Brain pericyte (primary cell): ENCODE results near the gene WFS1.
A peak's percentile ranks its signal among the peaks of the same experiment; 100 is the strongest.

Source experiments
- DNase-seq: peaks from one replicate; pipeline ENCODE4 v3.0.0-alpha.2; 2012; ENCODE audit warnings: low read depth, low spot score

Gene WFS1, protein sequence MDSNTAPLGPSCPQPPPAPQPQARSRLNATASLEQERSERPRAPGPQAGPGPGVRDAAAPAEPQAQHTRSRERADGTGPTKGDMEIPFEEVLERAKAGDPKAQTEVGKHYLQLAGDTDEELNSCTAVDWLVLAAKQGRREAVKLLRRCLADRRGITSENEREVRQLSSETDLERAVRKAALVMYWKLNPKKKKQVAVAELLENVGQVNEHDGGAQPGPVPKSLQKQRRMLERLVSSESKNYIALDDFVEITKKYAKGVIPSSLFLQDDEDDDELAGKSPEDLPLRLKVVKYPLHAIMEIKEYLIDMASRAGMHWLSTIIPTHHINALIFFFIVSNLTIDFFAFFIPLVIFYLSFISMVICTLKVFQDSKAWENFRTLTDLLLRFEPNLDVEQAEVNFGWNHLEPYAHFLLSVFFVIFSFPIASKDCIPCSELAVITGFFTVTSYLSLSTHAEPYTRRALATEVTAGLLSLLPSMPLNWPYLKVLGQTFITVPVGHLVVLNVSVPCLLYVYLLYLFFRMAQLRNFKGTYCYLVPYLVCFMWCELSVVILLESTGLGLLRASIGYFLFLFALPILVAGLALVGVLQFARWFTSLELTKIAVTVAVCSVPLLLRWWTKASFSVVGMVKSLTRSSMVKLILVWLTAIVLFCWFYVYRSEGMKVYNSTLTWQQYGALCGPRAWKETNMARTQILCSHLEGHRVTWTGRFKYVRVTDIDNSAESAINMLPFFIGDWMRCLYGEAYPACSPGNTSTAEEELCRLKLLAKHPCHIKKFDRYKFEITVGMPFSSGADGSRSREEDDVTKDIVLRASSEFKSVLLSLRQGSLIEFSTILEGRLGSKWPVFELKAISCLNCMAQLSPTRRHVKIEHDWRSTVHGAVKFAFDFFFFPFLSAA

DNA sequence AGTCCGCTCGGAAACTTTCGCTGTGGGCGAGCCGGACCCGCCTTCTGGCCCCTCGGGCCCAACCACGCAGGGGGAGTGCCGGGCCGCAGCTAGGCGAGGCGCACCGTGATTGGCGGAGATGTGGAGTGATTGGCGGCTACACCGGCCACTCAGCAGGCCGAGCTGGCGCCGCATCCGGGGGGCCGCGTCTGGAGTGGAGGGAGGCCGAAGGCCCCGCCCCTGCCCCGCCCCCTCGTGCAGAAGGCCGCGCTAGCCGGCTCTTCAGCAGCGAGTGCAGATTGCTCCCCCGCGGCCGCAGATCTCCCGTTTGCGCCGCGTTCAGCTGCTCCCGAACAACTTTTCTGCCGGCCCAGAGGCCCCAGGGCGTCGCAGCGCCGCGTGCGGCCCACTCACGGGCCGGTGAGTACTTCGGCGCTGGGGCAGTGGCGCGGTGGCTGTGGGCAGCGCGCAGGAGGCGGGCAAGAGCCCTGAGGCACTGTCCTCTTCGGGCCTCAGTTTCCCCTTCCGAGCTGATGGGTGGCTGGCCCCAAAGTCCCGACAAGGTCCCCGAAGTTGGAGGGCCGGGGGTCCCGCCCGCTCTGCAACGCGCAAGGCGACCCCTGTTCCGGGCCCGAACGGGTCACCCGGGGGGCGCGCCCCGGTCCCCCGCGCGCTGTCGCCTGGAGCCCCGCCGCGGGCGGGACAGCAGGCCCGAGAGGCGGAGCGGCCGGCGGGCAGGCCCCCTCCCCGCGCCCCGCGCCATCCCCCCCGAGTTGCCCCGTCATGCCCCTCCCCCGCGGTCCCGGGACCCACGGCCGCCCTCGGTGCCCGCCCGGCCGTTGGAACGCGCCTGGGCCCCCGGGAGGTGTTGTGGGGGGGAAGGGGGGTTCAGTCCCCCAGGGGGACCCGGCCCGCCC, at the start of gene WFS1:
Gene WFS1, plus strand, starts transcription at position 235 of the 896 bp plus-strand sequence. CDS start 7,606 bp downstream, outside the sequence.
- DNase-seq: peak; percentile 95

DNA sequence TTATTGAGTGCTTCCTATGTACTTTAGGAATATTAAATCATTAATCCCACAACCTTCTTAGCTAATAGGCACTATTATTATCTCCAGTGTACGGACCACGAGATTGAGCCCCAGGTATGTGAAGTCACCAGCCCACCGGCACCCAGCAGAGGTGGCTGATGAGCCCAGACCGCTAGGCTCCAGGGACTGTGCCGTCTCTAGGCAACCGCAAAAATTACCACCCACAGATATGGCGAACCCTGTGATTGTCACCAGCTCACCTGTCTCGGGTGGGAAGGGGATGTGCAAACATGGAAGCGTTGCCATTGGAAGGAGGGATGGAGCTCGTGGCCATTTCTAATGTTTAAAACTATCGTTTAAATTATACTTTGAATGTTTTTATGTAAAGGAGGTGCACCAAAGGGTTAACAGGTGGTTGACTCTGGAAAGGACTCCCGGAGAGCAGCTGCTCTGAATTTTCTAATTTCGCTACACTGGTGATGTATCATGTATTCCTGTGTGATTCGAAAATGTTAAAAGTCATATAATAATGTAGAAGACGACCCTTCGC, 48.3 kb upstream of the WFS1 start:
- no peak for DNase-seq

DNA sequence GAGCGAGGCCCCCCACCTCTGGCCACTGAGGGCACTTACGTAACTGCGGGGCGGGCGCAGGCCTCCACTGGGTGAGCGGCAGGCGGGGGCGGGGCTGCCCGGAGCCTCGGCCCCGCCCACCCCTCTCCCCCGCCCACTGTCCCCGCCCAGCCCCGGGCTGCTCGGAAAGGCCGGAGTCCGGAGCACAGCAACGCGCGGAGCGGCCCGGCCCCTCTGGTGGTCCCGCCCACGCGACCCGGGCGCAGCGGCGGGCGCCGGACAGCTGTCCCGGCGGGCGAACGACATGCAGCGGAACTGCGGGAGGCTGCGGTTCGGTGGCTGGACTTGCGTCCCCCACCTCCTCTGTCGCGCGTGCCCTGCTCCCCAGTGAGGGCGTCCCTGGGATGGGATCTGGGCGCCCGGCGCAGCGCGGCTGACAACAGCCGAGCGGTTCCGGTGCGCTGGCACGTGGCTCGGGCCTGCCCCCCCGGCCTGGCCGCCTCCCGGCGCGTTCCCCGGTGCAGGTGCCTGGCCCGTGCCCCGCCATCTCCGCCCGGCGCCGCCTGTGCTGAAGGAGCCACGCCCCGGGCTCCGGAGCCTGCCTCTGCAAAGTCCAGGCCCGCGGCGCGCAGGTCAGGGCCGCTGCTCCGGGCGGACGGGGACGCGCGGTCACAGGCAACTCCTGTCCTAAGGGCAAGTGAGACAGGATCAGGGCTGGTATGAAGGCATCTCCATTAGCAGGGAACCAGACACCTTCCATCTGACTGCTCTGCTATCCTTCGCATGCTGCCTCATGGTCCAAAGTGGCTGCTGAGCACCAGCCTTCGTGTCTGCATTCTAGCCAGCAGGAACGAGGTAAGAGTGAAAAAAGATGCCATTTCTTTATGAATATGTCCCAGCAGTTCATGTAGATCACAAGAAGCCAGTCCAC, 47.5 kb upstream of the WFS1 start:
- no peak for DNase-seq

DNA sequence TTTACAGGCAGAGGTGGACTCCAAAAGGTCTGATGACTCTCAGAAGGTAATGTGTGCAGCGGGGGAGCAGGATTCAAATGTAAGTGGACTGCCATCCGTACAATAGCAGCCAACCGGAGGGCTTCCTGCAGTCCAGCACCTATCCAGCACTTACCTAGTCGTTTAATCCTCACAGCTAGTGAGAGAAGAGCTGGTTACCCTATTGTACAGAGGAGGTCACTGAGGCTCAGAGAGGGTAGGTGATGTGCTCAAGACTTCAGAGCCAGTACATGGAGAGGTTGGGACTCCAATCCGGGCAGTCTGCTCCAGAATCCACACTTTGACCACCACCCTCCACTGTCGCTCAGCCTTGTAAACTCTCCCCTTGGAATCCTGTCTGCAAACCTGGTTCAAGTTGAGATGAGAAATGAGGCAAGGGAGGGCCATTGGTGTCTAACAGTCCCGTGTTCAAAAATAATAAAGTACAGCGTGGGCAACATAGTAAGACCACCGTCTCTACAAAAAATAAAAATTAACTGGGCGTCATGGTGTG, 46.8 kb upstream of the WFS1 start:
- DNase-seq: no peak

DNA sequence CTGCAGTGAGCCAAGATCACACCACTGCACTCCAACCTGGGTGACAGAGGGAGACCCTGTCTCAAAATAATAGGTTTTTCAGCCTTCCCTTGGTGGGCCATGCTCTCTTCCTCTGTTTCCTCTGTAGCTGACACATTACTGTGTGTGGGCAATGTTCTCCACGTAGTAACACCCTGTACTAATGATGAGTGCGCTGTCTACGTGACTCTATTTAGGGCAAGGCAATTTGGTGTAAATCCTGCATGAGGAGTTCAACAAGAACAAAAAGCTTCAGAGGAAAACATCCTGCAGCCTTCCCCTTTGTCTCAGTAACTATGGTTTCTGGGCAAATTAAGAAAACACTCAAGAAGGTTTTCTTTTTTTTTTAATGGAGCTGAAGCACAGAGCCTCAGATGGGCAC, 44.9 kb upstream of the WFS1 start:
- DNase-seq: no peak

DNA sequence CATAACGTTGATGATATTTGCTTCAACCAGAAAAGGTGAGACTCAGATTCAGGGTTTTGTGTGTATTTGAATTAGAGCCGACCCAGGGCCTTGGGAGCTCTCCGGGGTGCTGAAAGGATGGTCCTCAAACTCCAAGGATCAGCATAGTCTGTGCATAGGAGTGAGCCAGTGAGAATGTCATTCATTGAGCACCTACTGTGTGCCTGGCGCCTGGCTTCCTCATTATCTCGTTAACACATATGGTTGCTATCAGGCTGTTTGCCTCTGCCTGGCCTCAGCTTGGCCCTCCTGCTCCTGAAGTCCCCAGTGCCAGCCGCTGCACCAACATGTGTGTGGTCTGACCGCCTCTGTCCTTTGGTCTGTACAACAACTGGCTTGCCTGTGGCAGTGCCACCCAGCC, 44.2 kb upstream of the WFS1 start:
- DNase-seq: no peak

DNA sequence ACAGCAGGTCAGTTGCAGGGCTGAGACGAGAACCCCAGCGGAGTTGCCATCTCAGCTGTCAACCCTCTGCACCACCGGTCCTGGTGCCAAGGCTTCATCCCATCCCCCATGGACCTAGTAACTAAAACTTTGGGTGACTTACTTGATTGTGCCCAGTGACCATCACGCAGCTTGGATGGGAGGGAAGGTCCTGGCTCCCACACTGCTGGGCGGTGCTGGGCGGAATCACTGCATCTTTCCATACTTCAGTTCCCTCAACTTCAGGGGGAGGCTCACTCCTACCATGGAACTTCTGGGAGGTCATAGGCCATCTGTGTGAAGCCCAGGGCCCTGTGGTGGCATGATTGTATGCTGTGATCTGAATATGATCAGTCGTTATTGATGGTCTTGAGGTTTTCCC, 43.1 kb upstream of the WFS1 start:
- no peak for DNase-seq

DNA sequence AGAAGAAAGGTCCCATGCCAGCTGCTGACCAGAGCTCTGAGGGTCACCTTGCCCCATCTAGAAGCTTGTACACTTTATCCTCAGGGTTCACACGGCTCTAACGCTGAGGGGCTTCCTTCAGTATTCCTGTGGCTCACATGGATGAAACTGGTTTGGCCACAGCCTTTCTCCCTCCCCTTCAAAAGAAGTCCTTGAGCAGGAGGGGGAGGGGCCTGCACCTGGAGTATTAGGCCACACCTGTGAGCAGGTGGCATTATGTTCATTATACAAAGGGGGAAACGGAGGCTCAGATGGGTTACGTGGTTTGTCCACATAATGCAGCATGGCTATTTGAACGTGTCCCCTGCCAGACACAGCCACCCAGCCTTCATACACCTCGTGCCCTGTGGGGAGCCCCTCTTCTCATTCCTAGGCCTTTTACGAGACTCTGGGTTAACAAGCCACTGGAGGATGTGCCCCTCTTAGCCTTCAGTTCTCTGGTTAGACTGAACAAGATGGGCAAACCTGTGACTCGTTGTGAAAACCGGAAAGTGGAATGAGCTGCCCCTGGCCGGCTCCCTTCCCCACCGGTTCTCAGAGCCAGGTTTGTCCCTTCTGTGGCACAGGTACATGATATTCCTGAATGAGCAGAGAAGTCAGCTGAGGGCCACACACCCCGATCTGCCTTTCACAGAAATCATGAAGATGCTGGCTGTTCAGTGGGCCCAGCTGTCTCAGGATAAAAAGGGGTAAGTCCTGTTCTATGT, 42.1 kb upstream of the WFS1 start:
- no peak for DNase-seq

DNA sequence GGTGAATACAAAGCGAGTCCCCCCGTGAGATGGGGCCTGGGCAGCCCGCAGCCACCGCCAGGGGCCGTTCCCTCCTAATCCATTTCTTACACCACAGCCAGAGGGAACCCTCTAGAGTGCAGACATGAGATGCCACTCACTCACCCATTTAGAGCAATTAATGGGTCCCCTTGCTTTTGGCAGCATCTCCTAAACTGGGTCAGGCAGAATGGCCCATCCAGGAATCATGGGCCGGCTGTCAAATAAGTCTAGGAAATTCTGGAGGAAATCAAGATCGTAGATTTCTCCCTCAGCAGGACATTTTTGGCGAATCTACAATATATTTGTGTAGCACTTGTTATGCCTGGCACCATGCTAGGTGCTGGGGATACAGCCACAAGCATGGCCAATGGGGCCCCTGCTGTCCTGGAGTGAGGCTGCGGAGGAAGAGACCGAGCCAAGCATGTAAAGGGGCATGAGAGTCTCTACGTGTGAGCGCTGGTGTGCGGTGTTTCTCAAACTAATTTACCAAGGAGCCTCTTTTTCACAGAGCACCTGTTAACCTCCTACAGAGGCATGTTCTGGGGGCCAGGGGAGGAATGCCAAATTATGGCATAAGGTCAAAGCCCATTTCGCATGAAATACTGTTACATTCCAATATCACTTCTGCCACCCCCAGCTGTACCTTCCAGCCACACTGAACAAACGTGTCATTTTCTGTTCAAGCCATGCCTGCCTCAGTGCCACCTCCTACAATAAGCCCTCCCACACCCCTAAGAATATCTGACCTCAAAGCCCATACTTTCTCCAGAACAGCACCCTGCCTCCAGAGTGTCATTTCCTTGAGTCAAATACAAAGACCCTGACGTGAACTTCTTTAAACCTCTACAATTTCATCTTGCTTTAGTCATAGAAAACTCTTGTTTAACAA, 41.2 kb upstream of the WFS1 start:
- DNase-seq: no peak

DNA sequence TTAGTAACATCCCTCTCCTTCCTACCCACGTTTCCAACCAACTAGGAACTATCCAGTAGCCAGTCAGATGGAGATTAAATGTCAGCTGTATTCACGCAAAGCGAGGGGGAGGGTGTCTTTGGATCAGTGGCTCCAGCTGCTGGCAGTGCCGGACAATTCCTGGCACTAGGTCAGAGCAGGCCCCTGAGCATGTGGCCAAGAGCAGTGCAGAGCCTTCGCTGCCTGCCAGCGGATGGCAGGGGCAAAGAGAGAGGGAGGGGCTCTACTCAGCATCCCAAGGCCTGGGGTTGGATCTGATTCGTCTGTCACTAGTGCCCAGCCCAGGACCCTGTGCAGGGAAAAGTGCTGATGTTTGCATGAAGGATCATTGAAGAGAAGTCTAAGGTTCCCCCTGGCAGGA, 40.6 kb upstream of the WFS1 start:
- no peak for DNase-seq

DNA sequence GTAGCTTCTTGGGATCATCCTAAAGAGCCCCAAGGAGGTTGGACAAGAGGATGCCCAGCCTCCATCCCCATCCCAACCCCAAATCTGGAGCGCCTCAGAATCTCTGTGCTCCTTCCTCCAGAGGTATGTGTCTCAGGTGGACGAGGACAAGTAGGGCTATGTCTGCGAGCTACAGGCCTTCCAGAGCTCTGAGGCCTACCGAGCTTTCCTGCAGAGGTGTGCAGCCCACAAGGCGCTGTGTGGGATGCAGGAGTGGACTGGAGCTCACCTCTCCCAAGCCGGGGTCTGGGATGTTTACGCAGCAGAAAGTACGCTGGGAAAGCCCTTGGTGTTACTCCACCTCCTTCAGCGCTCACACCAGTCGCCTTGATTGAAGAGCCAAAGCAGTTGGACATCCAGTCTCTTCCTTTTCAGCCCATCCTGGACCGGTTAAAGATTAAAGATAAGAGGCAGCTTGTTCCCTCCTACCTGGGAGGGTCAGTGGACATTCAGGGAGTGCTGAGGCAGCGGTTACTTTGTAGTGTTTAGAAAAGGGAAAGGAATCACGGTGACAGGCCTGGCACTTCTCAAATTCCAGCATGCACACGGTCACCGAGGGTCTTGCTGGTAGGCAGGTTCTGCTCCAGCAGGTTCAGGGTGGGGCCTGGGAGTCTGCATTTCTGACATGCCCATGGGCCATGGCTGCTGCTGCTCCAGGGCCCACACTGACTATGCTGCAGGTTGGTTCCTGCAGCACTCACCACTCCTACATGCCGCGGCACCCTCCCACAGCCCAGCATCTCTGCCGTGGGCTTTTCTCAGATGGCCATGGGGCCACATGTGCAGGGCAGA, 39.8 kb upstream of the WFS1 start:
- DNase-seq: no peak

DNA sequence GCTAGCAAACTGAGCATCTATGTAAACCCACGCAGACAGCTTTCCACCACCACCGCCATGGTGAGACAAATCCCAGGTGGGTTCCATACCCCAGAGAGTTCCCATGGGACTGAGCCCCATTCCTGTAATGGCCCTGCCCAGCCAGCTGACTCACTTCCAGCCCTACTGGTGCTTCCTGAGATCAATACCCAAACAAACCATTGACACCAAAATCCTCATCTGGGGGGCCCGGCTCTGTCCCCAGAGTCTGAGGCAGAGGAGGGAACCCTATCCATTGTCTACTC, 39.2 kb upstream of the WFS1 start:
- DNase-seq: no peak

DNA sequence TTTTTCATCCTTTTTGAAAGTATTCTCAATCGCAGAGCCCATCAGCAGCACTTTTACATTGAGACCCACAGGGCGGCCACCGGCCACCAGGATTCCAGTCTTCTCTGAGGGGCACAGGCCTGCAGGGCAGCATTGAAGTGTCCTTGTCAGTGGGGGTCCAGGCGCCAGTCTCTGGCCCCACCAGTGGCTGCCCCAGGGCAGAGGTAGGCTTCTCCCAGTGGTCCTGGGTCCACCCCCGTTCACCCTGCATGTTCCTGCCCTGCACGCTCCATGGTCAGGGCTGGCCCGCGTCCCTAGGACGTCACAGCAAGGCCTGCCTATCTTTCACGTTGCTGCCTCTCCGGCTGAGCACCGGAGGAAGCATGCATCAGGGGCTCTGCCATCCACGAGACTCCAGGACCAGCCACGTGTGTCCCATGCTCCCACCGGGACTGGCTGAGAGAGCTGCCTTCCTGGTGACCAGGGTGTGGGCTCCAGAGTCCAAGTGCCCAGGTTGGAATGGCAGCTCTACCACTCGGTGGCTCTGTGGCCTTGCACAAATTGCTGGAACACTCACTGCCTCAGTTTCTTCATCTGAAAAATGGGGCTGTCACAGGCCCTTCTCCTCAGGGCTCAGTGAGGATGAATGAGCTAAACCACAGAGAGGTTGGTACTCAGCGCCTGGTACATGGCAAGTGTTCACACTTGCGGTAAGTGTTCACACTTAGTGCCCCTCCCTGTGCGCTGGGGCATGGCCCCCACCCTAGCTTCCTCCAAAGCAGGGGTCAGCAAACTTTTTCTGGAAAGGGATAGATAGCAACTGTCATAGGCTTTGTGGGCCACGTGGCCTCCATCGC, 38.6 kb upstream of the WFS1 start:
- no peak for DNase-seq

DNA sequence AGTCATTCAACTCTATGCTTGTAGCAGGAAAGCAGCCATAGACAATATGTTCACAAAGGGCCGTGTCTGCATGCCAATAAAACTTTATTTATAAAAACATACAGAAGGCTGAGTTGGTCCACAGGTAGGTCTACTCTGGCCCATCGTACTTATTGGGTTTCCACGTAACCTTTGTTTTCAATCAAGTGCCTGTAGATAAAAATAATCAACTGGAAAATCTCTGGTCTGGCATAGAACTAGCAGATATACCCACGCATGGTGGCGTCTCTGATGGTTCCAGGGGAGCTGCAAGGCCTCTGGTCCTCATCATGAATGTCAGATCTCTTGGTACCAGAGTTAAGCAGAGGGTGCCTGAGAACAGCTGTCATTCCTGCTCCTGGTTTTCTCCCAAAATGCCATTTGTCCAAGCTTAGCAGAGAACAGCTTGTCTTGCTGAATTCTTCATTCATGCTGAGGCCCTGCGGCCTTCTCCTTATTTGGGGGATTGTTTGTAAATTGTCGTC, 37.9 kb upstream of the WFS1 start:
- no peak for DNase-seq

DNA sequence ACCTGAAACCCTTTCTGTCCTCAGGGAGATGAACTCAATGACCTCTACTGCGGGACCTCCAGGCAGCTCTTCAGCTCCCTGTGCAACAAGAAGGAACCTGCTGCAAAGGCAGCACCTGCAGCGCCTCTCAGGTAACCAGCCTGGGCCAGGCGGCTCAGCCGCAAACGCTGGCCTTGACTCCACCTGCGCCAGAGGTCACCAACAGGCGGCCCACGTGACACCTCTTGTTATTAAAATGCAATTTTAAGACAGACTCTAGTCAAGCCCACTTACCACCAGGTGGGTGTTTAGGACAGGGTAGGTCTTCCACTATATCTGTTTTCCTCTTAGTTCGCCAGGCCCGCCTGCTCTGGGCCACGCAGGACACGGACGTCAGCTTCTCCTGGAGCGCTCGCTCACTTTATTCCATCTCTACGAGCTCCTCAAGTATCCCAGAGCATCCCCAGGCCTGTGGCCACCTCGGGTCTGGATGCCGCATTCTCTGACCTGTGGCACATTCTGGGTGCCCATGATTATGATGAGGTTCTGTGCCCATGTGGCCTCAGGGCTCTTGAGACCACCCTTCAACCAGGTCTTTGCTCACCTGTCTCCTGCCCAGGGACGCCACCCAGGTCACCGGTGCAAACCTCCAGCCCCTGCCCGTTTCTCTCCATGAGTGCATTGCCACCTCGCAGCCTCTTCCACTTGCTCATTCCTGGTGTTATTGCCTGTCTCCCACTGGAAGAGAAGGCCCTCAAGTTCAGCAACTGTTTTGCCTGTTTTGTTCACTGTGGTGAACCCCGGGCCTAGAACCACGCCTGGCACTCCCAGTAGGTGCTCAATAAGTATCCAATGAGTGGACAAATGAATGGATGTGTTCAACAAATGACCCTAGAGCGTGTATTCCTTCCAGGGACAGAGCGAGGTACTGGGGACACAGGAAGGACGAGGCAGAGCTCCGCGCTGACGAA, 36.5 kb upstream of the WFS1 start:
- DNase-seq: no peak
